C1 segment of cervical spinal cord (tissue), 14 donors: Measurements from ENCODE around the gene GDF10.
A peak's percentile ranks its signal among the peaks of the same experiment; 100 is the strongest.

ENCODE experiments used
- DNase-seq, 14 donors: peaks; one replicate each; lab custom pipeline; 2025; lab: John Stamatoyannopoulos, UW

Gene GDF10

GRCh38 chr10:47333532-47333931 lies 33.5 kb downstream of the GDF10 start:
- no peak for DNase-seq

DNA sequence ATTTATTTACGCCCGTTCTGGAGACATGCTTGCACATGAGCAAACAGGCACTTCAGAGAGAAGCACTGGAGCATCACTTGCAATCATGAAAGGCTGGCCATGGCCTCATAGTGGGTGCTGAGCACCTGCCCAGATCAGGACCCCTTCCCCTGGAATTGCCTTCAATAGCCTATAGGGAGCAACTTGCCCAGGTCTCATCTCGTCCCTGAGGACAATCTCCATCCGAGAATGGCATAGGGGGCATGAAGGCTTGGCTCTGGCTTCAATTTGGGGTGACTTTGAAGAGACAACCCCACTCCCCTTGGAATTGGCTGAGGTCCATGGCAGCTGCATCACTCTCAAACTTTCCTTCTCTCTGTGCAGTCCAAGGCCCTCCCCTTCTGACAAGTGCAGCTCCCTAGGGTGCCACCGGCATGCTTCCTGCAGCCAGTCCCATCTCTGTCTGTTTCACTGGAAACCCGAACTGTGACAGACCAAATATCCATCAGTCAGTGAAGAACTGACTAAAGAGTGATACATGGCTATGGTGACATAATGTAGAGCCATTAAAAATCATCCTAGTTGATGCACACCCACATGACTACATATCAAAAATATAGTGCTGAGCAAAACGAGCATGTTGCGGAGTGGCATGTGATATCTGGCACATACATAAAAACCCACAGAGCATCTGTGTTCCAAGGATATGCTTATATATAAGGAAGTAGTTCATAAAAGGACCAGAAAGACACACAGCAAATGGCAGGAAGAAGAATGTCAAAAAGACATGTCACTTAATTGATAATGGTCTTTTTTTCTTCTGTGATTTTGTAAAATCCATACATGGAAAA lies 34.7 kb downstream of the GDF10 start:
- DNase-seq, result no peak

DNA sequence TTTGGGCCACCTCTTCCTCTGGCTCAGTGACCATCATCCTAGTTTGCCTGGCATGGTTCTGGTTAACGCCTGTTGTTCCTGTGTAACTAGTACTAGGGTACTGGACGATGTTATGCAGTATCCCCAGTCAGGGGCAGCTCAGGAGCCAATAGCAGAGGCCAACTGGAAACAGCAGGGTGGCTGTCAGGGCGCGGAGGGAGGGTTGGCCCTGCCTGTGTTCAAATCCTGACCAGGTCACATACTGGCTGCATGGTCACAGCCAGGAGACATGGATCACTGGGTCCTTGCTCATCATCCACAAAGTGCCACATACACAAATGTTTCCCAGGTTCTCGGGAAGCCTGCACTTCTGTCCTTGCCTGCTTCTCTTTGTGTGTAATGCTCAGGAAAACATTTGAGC lies 35.9 kb downstream of the GDF10 start:
- no peak for DNase-seq

- no peak for DNase-seq
These were observed 36.6 kb downstream of the GDF10 start for GRCh38 chr10:47336387-47337134.

- DNase-seq, result no peak
These were observed 37.3 kb downstream of the GDF10 start for GRCh38 chr10:47337310-47337709.

GRCh38 chr10:47339186-47339735 lies 39.3 kb downstream of the GDF10 start:
- no peak for DNase-seq

DNA sequence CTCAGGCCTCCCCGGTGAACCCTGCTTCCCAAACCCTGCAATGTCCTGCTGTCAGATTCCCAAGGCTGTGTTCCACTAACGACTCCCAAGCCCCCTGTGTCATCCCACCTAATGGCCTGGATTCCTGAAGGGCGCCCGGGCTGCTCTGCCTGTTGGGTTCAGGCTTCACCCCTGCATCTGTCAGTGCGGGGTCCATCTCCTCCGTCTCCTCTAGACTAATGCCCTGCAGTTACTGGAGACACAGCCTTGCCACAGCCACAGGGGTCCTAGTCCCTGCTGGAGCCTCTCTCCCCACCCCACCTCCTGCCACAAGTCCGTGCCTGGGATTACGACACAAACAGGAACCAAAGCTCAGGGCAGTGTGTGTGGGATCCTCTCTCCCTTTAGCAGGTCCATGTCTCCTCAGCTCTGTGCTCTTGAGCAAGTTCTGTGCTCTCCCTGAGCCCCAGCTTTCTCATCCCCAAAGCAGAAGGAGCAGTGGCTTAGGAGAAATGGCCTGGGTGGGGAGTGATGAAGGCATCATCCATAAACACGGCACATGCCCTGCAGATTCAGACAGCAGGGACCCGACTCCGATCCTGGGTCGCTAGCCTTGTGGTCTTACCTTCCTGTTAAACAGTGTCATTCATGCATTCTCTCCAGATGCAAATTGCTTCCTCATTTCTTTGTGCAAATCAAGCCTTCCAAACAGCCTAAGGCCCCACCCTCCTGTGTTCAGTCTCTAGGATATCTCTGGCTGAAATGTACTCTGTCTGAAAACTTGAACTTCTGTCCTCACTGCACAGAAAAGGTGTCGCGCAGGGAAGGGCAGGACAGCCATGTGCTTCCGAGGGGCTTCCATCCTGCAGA lies 40.0 kb downstream of the GDF10 start:
- no peak for DNase-seq

- peak in 4 of 14 donors; percentile 4 to 41 (median 18) for DNase-seq
These were observed 40.7 kb downstream of the GDF10 start for GRCh38 chr10:47340608-47341170.

- no peak for DNase-seq
These were observed 45.2 kb downstream of the GDF10 start for GRCh38 chr10:47344996-47345870.

DNA sequence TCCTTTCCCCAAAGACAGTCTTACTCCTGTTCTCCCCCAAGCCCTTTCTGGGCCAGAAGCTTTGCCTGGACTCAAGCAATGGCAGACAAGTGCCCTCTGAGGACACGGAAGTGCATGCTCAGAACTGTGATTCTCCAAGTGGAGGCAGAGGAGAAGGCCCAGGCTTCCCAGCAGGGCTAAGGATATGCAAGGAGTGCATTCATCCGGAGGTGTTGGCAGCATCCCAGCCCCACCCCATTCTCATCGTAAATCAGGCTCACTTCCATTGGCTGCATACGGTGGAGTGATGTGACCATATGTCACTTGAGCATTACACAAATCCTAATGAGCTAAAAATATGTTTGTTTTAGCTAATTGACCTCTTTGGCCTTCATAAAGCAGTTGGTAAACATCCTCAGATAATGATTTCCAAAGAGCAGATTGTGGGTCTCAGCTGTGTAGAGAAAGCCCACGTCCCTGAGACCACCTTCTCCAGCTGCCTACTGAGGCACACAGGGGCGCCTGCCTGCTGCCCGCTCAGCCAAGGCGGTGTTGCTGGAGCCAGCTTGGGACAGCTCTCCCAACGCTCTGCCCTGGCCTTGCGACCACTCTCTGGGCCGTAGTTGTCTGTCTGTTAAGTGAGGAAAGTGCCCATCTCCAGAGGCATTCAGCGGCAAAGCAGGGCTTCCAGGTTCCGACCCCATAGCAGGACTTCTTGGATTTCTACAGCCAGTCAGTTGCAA lies 46.7 kb downstream of the GDF10 start:
- DNase-seq, result peak in 1 of 14 donors; percentile 74

DNA sequence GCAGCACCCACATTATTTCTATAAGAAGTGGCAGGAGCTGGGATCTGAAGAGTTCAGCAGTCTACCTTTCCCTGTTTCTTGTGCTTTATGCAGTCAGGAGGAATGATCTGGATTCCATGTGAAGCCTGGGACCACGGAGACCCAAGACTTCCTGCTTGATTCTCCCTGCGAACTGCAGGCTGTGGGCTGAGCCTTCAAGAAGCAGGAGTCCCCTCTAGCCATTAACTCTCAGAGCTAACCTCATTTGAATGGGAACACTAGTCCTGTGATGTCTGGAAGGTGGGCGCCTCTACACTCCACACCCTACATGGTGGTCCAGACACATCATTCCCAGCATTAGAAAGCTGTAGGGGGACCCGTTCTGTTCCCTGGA lies 47.3 kb downstream of the GDF10 start:
- peak in 1 of 14 donors; percentile 20 for DNase-seq

DNA sequence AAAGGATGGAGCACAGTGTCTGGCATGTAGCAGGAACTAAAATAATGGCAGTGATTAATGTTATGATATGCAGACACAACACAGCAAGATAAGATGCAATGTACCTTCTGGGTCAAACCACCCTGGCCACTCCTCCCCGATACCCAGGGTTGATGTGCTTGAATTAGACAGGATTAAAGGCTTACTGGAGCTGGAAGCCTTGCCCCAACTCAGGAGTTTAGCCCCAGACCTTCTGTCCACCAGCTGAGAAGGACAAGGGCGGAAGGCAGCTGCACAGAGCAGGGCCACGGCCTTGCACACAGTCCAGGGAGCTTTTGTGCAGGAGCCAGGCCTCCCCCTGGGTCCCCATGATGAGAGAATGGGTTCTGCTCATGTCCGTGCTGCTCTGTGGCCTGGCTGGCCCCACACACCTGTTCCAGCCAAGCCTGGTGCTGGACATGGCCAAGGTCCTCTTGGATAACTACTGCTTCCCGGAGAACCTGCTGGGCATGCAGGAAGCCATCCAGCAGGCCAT lies 48.2 kb downstream of the GDF10 start, which contains the start of gene RBP3:
Gene RBP3 (plus strand): TSS at position 226 of the 514 bp plus-strand sequence. CDS start 122 bp downstream, at position 348.
- peak in 1 of 14 donors; percentile 82 for DNase-seq

GRCh38 chr10:47348661-47349470 lies 48.9 kb downstream of the GDF10 start:
- DNase-seq, result no peak

DNA sequence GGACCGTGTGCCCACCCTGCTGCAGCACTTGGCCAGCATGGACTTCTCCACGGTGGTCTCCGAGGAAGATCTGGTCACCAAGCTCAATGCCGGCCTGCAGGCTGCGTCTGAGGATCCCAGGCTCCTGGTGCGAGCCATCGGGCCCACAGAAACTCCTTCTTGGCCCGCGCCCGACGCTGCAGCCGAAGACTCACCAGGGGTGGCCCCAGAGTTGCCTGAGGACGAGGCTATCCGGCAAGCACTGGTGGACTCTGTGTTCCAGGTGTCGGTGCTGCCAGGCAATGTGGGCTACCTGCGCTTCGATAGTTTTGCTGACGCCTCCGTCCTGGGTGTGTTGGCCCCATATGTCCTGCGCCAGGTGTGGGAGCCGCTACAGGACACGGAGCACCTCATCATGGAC lies 49.5 kb downstream of the GDF10 start:
- DNase-seq, result no peak

DNA sequence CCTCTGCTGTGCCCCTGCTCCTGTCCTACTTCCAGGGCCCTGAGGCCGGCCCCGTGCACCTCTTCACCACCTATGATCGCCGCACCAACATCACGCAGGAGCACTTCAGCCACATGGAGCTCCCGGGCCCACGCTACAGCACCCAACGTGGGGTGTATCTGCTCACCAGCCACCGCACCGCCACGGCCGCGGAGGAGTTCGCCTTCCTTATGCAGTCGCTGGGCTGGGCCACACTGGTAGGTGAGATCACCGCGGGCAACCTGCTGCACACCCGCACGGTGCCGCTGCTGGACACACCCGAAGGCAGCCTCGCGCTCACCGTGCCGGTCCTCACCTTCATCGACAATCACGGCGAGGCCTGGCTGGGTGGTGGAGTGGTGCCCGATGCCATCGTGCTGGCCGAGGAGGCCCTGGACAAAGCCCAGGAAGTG lies 50.0 kb downstream of the GDF10 start:
- no peak for DNase-seq

DNA sequence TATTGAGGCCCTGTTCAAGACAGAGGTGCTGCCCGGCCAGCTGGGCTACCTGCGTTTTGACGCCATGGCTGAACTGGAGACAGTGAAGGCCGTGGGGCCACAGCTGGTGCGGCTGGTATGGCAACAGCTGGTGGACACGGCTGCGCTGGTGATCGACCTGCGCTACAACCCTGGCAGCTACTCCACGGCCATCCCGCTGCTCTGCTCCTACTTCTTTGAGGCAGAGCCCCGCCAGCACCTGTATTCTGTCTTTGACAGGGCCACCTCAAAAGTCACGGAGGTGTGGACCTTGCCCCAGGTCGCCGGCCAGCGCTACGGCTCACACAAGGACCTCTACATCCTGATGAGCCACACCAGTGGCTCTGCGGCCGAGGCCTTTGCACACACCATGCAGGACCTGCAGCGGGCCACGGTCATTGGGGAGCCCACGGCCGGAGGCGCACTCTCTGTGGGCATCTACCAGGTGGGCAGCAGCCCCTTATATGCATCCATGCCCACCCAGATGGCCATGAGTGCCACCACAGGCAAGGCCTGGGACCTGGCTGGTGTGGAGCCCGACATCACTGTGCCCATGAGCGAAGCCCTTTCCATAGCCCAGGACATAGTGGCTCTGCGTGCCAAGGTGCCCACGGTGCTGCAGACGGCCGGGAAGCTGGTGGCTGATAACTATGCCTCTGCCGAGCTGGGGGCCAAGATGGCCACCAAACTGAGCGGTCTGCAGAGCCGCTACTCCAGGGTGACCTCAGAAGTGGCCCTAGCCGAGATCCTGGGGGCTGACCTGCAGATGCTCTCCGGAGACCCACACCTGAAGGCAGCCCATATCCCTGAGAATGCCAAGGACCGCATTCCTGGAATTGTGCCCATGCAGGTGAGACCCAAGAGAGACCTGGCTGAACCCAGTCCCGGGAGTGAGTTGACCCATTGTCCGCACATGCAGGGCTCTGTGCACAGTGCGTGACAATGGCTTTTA lies 51.0 kb downstream of the GDF10 start:
- no peak for DNase-seq
